ENCODE results near the gene ABCC3. TPM values are rescaled to one million over a fixed set of nuclear protein-coding genes. Genes with fewer than 3 reads are reported as not detected.

The ABCC3 gene
- total RNA-seq, 2 donors from 2014 or later, result 1.4 to 4.5 TPM

DNA sequence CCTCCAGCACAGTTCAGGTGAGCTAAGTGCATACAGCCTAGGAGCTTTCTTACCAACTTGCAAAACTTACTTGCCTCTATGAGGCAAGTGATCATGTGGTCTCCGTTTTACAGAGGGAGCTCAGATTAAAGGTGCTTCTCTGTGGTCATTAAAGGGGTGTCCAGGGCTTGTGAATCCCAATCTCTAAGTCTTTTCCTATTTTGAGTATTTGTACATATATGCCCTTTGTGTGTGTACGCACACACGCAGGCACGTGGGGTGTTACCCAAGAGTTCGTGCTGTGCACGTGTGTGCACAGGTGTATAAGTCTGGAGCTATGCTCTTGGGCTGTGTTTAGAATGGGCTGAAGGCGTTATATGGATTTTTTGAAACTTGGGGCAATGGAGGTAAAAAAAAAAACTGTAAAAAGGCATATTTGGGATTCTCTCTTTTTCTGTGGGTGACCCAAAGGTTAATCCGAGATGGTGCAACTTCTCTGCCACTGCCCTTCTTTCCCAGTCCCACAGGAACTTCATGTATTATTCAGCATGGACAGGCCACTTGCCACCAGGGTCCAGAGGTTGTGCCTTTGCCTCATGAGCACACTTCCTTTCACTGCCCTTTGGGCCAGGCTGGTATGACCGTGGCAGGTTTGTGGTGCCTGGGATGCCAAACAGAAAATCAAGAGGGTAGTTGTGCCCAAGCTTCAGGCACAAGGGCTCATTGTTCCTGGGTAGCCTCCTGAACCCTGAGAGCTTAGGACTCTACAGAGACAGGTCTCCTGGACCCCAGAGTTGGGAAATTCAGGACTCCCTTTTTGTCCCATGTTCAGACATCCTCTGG lies 1.5 kb downstream of the ABCC3 start:
- no peak overlapping the region for H3K27ac ChIP-seq
- H3K4me3 ChIP-seq, result no peak overlapping the region
- peaks cover 0 to 4% of the 10 kb centered on the region in 2 donors for H3K27me3 ChIP-seq
- H3K36me3 ChIP-seq, result no peaks in the 10 kb centered on the region
- H3K9me3 ChIP-seq, result no peaks in the 10 kb centered on the region
- TF ChIP-seq, protein P1, sequence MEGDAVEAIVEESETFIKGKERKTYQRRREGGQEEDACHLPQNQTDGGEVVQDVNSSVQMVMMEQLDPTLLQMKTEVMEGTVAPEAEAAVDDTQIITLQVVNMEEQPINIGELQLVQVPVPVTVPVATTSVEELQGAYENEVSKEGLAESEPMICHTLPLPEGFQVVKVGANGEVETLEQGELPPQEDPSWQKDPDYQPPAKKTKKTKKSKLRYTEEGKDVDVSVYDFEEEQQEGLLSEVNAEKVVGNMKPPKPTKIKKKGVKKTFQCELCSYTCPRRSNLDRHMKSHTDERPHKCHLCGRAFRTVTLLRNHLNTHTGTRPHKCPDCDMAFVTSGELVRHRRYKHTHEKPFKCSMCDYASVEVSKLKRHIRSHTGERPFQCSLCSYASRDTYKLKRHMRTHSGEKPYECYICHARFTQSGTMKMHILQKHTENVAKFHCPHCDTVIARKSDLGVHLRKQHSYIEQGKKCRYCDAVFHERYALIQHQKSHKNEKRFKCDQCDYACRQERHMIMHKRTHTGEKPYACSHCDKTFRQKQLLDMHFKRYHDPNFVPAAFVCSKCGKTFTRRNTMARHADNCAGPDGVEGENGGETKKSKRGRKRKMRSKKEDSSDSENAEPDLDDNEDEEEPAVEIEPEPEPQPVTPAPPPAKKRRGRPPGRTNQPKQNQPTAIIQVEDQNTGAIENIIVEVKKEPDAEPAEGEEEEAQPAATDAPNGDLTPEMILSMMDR (IDR thresholded peaks at IDR 0.05), result no peak
- DNase-seq (ENCODE audit: low spot score), result no peak
- H3K4me1 ChIP-seq, result peaks cover 0 to 43% of the 10 kb centered on the region in 2 donors

DNA sequence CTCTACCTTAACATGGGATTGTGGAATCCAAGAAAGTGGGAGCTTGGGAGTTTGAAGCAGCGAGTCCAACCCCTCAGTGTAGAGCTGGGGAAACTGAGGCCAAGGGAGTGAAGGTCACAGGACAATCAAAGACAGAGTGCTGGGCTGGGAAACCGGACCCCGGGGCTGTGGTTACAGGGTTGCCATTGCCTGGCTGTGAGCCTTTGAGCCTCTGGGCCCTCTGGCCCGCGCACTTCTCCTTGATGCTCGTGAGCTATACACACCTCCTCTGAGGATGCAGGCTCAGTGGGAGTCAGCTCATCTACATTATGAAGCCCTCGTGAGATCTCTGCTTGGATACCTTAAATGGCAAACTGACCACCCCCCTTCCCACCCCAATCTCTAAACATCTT lies 2.1 kb downstream of the ABCC3 start:
- H3K4me1 ChIP-seq, result peaks cover 0 to 47% of the 10 kb centered on the region in 2 donors

DNA sequence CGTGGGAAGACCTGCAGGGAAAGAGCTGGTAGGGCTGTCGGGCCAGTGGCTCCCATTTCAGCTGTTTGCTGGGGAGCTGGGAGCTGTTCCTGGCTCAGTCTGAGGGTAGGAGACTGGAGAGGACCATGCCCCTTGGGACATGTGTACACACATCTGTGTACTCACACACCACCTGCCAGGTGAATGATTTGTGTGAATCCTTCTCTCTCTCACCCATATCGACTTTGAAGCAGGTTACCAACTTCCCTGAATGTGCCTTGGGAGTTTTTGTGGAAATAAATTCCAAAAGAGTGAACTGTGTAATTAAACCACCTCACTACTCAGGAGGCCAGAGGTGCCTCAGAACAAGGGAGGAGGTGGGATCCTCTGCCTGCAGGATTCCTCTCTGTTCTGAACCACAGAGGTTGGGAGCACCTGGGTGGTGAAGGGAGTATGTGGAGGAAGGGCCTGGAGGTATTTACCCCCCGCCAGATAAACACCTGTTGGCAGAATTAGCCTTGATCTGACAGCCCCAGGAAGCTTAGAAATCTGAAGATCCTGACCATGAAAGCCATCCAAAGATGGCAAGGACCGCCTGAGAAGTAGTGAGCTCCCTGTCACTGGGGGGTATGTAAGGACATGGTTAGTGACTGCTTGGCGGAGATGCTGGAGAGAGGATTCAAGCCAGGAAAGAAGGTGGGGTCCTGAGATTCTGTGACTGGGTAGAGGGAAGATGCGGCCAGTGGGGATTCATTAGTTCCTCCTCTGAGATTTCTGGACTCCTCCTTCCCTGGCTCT lies 3.3 kb downstream of the ABCC3 start:
- TF ChIP-seq, protein P1 (IDR thresholded peaks at IDR 0.05), result no peak
- Histone ChIP-seq H3K36me3 (no peaks in the 10 kb centered on the region), H3K4me3 (no peak overlapping the region), H3K27ac (no peak overlapping the region), H3K27me3 (peaks cover 0 to 4% of the 10 kb centered on the region in 2 donors), H3K9me3 (no peaks in the 10 kb centered on the region), H3K4me1 (peaks cover 0 to 47% of the 10 kb centered on the region in 2 donors)
- DNase-seq (ENCODE audit: low spot score), result no peak

More for the DNA sequence above, 2.1 kb downstream of the ABCC3 start:
- Histone ChIP-seq H3K27ac (no peak overlapping the region), H3K36me3 (no peaks in the 10 kb centered on the region), H3K4me3 (no peak overlapping the region), H3K9me3 (no peaks in the 10 kb centered on the region), H3K27me3 (peaks cover 0 to 4% of the 10 kb centered on the region in 2 donors)
- DNase-seq (ENCODE audit: low spot score), result no peak
- TF ChIP-seq, protein P1 (IDR thresholded peaks at IDR 0.05), result no peak

GRCh38 chr17:50638606-50638965 lies 3.9 kb downstream of the ABCC3 start:
- Histone ChIP-seq H3K36me3 (no peaks in the 10 kb centered on the region), H3K9me3 (no peaks in the 10 kb centered on the region), H3K27ac (peak overlapping the region in 1 of 2 donors; percentile 63), H3K4me3 (no peak overlapping the region), H3K27me3 (peaks cover 0 to 4% of the 10 kb centered on the region in 2 donors), H3K4me1 (peaks cover 0 to 47% of the 10 kb centered on the region in 2 donors)
- TF ChIP-seq, protein P1 (IDR thresholded peaks at IDR 0.05), result no peak
- DNase-seq (ENCODE audit: low spot score), result no peak

DNA sequence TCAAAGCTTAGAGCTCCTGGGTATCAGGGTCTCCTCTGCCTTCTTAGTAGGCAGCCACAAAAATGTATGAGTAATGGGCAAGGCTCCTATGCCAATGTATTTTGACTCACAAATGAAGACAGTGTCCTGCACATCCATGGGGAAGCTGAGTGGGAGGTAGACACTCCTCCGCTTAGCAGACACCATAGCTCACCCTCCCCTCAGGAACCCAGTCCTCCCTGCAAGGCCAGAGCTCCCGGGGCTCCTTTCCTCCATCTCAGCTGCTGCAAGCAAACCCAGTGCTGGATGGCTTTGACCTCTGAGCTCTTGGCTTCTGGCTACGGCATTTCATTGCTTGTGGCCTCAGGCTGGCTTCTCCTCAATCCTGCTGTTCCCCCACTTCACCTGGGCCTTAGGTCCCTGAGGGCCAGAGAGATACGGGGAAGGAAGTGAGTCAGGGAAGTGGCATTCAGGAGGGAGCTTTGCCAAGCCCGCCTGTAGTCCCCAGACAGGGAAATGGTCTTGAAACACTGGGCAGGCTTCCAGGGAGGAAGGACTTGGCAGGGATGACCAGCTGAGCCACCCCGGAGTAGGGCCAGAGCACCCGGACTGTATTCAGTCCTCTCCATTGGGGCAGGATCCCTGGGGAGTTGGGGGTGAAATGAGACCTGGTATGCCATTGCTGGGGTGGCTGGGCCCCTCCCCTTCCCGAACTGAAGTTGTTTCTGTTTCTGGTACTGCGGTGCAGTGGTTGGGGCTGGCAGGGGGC lies 4.5 kb downstream of the ABCC3 start:
- H3K27me3 ChIP-seq, result peaks cover 0 to 4% of the 10 kb centered on the region in 2 donors
- TF ChIP-seq, protein P1 (IDR thresholded peaks at IDR 0.05), result no peak
- H3K4me1 ChIP-seq, result peaks cover 0 to 47% of the 10 kb centered on the region in 2 donors
- H3K9me3 ChIP-seq, result no peaks in the 10 kb centered on the region
- no peak overlapping the region for H3K4me3 ChIP-seq
- DNase-seq (ENCODE audit: low spot score), result peak; percentile 94
- peak overlapping the region; percentile 6 to 63 for H3K27ac ChIP-seq
- no peaks in the 10 kb centered on the region for H3K36me3 ChIP-seq
